ENCODE measurements around the gene MTUS2. TPM values are rescaled to one million over a fixed set of nuclear protein-coding genes. Genes with fewer than 3 reads are reported as not detected.

The MTUS2 gene
- total and polyA plus RNA-seq, 4 donors = under 0.01 to 0.70 (median 0.15) TPM

GRCh38 chr13:28866932-28867331, 46.8 kb downstream of the MTUS2 start:
- WGBS = 93% methylated on average over 1 of the region's 1 CpG
- Histone ChIP-seq H3K4me1 (ENCODE audit: control insufficient read depth in 4 of 4, insufficient read depth in 4 of 4, low read length in 3 of 4) (no peaks in the 10 kb centered on the region), H3K27me3 (ENCODE audit: control insufficient read depth in 4 of 4, insufficient read depth in 4 of 4, low read length in 3 of 4) (no peaks in the 10 kb centered on the region), H3K9me3 (ENCODE audit: control insufficient read depth in 4 of 4, low read length in 3 of 4) (peaks cover 0 to 5% (median 3%) of the 10 kb centered on the region in 4 donors), H3K36me3 (ENCODE audit: control insufficient read depth in 4 of 4, insufficient read depth in 3 of 4, low read depth in 1 of 4, low read length in 3 of 4) (no peaks in the 10 kb centered on the region), H3K9ac (ENCODE audit: low read depth in 1 of 2, low read length in 2 of 2) (no peak overlapping the region), H3K27ac (ENCODE audit: low read depth in 1 of 2, low read length in 2 of 2) (no peak overlapping the region), H3K4me3 (ENCODE audit: low read depth in 1 of 3, low read length in 3 of 3) (no peak overlapping the region)
- TF ChIP-seq HNF4A (conservative IDR thresholded peaks at IDR 0.05) = no peak
- TF ChIP-seq NR2F2 (IDR thresholded peaks at IDR 0.05) = no peak
- TF ChIP-seq, protein P1, sequence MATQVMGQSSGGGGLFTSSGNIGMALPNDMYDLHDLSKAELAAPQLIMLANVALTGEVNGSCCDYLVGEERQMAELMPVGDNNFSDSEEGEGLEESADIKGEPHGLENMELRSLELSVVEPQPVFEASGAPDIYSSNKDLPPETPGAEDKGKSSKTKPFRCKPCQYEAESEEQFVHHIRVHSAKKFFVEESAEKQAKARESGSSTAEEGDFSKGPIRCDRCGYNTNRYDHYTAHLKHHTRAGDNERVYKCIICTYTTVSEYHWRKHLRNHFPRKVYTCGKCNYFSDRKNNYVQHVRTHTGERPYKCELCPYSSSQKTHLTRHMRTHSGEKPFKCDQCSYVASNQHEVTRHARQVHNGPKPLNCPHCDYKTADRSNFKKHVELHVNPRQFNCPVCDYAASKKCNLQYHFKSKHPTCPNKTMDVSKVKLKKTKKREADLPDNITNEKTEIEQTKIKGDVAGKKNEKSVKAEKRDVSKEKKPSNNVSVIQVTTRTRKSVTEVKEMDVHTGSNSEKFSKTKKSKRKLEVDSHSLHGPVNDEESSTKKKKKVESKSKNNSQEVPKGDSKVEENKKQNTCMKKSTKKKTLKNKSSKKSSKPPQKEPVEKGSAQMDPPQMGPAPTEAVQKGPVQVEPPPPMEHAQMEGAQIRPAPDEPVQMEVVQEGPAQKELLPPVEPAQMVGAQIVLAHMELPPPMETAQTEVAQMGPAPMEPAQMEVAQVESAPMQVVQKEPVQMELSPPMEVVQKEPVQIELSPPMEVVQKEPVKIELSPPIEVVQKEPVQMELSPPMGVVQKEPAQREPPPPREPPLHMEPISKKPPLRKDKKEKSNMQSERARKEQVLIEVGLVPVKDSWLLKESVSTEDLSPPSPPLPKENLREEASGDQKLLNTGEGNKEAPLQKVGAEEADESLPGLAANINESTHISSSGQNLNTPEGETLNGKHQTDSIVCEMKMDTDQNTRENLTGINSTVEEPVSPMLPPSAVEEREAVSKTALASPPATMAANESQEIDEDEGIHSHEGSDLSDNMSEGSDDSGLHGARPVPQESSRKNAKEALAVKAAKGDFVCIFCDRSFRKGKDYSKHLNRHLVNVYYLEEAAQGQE (IDR thresholded peaks at IDR 0.05) = no peak
- no peak for TF ChIP-seq HNF4G (IDR thresholded peaks at IDR 0.05)
- TF ChIP-seq SP1 (IDR thresholded peaks at IDR 0.05) = no peak
- TF ChIP-seq TAF1 (conservative IDR thresholded peaks at IDR 0.05) = no peak
- TF ChIP-seq GABPA (IDR thresholded peaks at IDR 0.05 in 1 of 2, conservative IDR thresholded peaks at IDR 0.05 in 1 of 2) = no peak
- TF ChIP-seq ATF3 (IDR thresholded peaks at IDR 0.05) = no peak
- TF ChIP-seq RXRA (IDR thresholded peaks at IDR 0.05) = no peak
- no peak for DNase-seq (ENCODE audit: low spot score)

DNA sequence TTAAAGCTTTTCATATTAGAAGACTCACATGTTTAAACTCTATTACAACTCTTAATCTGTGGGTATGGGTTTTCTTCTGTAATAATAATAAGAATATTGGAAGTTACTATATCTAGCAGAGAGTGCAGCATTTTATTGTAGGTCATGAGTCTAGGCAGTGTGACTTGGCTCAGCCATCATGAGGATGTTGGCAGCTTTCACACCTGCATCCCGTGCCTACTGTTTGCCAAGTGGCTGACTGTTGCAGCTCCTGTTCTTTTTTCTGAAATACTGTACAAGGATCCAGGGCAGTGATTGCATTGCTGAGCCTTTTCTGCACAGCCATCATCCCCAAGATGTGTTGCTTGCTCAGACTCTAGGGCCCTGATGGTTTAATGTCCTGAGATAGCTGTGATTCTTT, 47.4 kb downstream of the MTUS2 start:
- 41% methylated on average over 1 of the region's 1 CpG for WGBS
- Histone ChIP-seq H3K9ac (ENCODE audit: low read depth in 1 of 2, low read length in 2 of 2) (no peak overlapping the region), H3K27me3 (ENCODE audit: control insufficient read depth in 4 of 4, insufficient read depth in 4 of 4, low read length in 3 of 4) (no peaks in the 10 kb centered on the region), H3K36me3 (ENCODE audit: control insufficient read depth in 4 of 4, insufficient read depth in 3 of 4, low read depth in 1 of 4, low read length in 3 of 4) (no peaks in the 10 kb centered on the region), H3K4me3 (ENCODE audit: low read depth in 1 of 3, low read length in 3 of 3) (no peak overlapping the region), H3K9me3 (ENCODE audit: control insufficient read depth in 4 of 4, low read length in 3 of 4) (peaks cover 2 to 8% (median 7%) of the 10 kb centered on the region in 4 donors), H3K4me1 (ENCODE audit: control insufficient read depth in 4 of 4, insufficient read depth in 4 of 4, low read length in 3 of 4) (no peaks in the 10 kb centered on the region), H3K27ac (ENCODE audit: low read depth in 1 of 2, low read length in 2 of 2) (no peak overlapping the region)
- TF ChIP-seq ATF3 (IDR thresholded peaks at IDR 0.05) = no peak
- no peak for TF ChIP-seq GABPA (IDR thresholded peaks at IDR 0.05 in 1 of 2, conservative IDR thresholded peaks at IDR 0.05 in 1 of 2)
- no peak for TF ChIP-seq NR2F2 (IDR thresholded peaks at IDR 0.05)
- no peak for TF ChIP-seq JUND (IDR thresholded peaks at IDR 0.05)
- TF ChIP-seq HNF4A (conservative IDR thresholded peaks at IDR 0.05) = no peak
- no peak for TF ChIP-seq RAD21 (IDR thresholded peaks at IDR 0.05)
- no peak for TF ChIP-seq TAF1 (conservative IDR thresholded peaks at IDR 0.05)
- TF ChIP-seq HNF4G (IDR thresholded peaks at IDR 0.05) = no peak
- no peak for TF ChIP-seq SP1 (IDR thresholded peaks at IDR 0.05)
- TF ChIP-seq YY1 (IDR thresholded peaks at IDR 0.05) = no peak
- TF ChIP-seq, protein P2, sequence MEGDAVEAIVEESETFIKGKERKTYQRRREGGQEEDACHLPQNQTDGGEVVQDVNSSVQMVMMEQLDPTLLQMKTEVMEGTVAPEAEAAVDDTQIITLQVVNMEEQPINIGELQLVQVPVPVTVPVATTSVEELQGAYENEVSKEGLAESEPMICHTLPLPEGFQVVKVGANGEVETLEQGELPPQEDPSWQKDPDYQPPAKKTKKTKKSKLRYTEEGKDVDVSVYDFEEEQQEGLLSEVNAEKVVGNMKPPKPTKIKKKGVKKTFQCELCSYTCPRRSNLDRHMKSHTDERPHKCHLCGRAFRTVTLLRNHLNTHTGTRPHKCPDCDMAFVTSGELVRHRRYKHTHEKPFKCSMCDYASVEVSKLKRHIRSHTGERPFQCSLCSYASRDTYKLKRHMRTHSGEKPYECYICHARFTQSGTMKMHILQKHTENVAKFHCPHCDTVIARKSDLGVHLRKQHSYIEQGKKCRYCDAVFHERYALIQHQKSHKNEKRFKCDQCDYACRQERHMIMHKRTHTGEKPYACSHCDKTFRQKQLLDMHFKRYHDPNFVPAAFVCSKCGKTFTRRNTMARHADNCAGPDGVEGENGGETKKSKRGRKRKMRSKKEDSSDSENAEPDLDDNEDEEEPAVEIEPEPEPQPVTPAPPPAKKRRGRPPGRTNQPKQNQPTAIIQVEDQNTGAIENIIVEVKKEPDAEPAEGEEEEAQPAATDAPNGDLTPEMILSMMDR (IDR thresholded peaks at IDR 0.05; ENCODE audit: low read depth, low read length, missing input control) = no peak
- TF ChIP-seq FOXA2 (IDR thresholded peaks at IDR 0.05) = no peak
- no peak for TF ChIP-seq ZBTB33 (IDR thresholded peaks at IDR 0.05)
- DNase-seq (ENCODE audit: low spot score) = no peak
